SK-N-SH (cell line): ENCODE data around the gene GIT2.

Experiments used
- EP300 ChIP-seq, 2 experiments: IDR thresholded peaks; 2 replicates each; pipeline versions ENCODE4 v1.4.0 to v1.6.1; 2012; ENCODE audit warnings: borderline replicate concordance in 1 of 2, low read depth in 1 of 2, low read length in 1 of 2
- EZH2phosphoT487 ChIP-seq: fragments of 200-600 bp; sonication (generic); IDR thresholded peaks from 2 replicates; pipeline ENCODE4 v1.6.1; 2017; ENCODE audit warnings: low read depth, mixed run types, mild to moderate bottlenecking, antibody characterized with exemption, moderate library complexity, borderline replicate concordance
- NFIC ChIP-seq: IDR thresholded peaks from 2 replicates; pipeline ENCODE4 v1.4.0; 2012; ENCODE audit warnings: borderline replicate concordance
- POLR2AphosphoS5 ChIP-seq: IDR thresholded peaks from 2 replicates; pipeline ENCODE4 v1.6.1; 2012; ENCODE audit warnings: low read depth, low read length
- TAF1 ChIP-seq: IDR thresholded peaks from 2 replicates; pipeline ENCODE4 v1.6.1; 2012; ENCODE audit warnings: low read depth, mild to moderate bottlenecking, low read length, moderate library complexity, borderline replicate concordance
- TF ChIP-seq, protein P1 (sequence below): fragments of 150-350 bp; IDR thresholded peaks from 2 replicates; pipeline ENCODE4 v1.6.1; 2017; ENCODE audit warnings: antibody characterized with exemption, low read length, low read depth, borderline replicate concordance
- TF ChIP-seq, protein P2 (sequence below): fragments of 200-600 bp; sonication (generic); IDR thresholded peaks from 2 replicates; pipeline ENCODE4 v1.6.1; 2017; ENCODE audit warnings: antibody characterized with exemption, mild to moderate bottlenecking, moderate library complexity
- TF ChIP-seq, protein P3 (sequence below): IDR thresholded peaks from 2 replicates; pipeline ENCODE4 v1.6.1; 2012; ENCODE audit warnings: mild to moderate bottlenecking, low read depth, low read length, moderate library complexity

DNA sequence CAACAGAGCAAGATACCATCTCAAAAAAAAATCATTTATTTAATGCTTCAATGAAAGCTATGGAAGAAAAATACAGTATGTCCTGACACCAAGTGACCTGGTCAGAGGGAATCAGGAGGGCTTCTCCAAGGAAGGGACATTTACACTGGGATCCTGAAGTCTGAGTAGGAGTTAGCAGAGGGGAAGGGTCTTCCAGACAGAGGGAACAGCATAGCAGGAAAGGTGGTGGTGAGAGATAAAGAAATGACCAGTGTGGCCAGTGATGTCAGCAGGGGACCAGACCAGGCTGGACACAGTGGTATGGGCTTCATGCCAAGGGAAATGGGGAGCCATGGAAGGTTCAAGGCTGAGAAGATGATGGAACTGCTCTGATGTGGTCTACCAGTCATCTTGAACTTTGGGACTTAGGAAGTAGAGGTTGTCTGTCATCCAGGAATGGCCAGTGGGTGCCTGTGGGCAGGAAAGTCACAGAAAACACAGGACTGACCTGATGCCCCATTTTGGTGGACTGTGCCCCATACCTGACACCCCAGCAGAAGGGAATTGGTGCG, 103.9 kb downstream of the GIT2 start:
- TF ChIP-seq TAF1 (no peak), EP300 (IDR thresholded peaks at IDR 0.05; ENCODE audit: borderline replicate concordance in 1 of 2, low read depth in 1 of 2, low read length in 1 of 2) (no peak), EZH2phosphoT487 (no peak), POLR2AphosphoS5 (no peak), NFIC (no peak)
- TF ChIP-seq, protein P1, sequence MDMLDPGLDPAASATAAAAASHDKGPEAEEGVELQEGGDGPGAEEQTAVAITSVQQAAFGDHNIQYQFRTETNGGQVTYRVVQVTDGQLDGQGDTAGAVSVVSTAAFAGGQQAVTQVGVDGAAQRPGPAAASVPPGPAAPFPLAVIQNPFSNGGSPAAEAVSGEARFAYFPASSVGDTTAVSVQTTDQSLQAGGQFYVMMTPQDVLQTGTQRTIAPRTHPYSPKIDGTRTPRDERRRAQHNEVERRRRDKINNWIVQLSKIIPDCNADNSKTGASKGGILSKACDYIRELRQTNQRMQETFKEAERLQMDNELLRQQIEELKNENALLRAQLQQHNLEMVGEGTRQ: no peak
- TF ChIP-seq, protein P2, sequence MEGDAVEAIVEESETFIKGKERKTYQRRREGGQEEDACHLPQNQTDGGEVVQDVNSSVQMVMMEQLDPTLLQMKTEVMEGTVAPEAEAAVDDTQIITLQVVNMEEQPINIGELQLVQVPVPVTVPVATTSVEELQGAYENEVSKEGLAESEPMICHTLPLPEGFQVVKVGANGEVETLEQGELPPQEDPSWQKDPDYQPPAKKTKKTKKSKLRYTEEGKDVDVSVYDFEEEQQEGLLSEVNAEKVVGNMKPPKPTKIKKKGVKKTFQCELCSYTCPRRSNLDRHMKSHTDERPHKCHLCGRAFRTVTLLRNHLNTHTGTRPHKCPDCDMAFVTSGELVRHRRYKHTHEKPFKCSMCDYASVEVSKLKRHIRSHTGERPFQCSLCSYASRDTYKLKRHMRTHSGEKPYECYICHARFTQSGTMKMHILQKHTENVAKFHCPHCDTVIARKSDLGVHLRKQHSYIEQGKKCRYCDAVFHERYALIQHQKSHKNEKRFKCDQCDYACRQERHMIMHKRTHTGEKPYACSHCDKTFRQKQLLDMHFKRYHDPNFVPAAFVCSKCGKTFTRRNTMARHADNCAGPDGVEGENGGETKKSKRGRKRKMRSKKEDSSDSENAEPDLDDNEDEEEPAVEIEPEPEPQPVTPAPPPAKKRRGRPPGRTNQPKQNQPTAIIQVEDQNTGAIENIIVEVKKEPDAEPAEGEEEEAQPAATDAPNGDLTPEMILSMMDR: no peak
- TF ChIP-seq, protein P3, sequence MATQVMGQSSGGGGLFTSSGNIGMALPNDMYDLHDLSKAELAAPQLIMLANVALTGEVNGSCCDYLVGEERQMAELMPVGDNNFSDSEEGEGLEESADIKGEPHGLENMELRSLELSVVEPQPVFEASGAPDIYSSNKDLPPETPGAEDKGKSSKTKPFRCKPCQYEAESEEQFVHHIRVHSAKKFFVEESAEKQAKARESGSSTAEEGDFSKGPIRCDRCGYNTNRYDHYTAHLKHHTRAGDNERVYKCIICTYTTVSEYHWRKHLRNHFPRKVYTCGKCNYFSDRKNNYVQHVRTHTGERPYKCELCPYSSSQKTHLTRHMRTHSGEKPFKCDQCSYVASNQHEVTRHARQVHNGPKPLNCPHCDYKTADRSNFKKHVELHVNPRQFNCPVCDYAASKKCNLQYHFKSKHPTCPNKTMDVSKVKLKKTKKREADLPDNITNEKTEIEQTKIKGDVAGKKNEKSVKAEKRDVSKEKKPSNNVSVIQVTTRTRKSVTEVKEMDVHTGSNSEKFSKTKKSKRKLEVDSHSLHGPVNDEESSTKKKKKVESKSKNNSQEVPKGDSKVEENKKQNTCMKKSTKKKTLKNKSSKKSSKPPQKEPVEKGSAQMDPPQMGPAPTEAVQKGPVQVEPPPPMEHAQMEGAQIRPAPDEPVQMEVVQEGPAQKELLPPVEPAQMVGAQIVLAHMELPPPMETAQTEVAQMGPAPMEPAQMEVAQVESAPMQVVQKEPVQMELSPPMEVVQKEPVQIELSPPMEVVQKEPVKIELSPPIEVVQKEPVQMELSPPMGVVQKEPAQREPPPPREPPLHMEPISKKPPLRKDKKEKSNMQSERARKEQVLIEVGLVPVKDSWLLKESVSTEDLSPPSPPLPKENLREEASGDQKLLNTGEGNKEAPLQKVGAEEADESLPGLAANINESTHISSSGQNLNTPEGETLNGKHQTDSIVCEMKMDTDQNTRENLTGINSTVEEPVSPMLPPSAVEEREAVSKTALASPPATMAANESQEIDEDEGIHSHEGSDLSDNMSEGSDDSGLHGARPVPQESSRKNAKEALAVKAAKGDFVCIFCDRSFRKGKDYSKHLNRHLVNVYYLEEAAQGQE: no peak
